Progenitor cell of endocrine pancreas (in vitro differentiated cells): ENCODE results near the gene KCNJ3. TPM values are rescaled to one million over a fixed set of nuclear protein-coding genes. Genes with fewer than 3 reads are reported as not detected.

Source experiments
- DNase-seq: peaks from one replicate; pipeline ENCODE4 v3.0.0; 2021; ENCODE audit warnings: low spot score; ENCODE audit not compliant: unreplicated experiment
- H3K27ac Mint-ChIP-seq: 2 replicates; pipeline ENCODE4 v1.8.0; 2021; ENCODE audit warnings: mild to moderate bottlenecking, moderate library complexity, mixed read lengths
- H3K27me3 Mint-ChIP-seq: 2 replicates; pipeline ENCODE4 v1.8.0; 2021; ENCODE audit warnings: mixed read lengths
- H3K36me3 Mint-ChIP-seq: 2 replicates; pipeline ENCODE4 v1.8.0; 2022; ENCODE audit warnings: mixed read lengths; ENCODE audit not compliant: insufficient read depth
- H3K4me1 Mint-ChIP-seq: 2 replicates; pipeline ENCODE4 v1.8.0; 2021; ENCODE audit warnings: low read depth, mixed read lengths
- H3K4me3 Mint-ChIP-seq: 2 replicates; pipeline ENCODE4 v1.8.0; 2021; ENCODE audit warnings: low read depth, mild to moderate bottlenecking, moderate library complexity, mixed read lengths
- H3K9me3 Mint-ChIP-seq: 2 replicates; pipeline ENCODE4 v1.8.0; 2021; ENCODE audit warnings: low read depth, mixed read lengths
- total RNA-seq: library from RNA; stranded (reverse); gene quantifications from 2 replicates; pipeline ENCODE4 v1.2.1, GENCODE V29; 2021
- TF ChIP-seq, protein P1 (sequence below): fragments of 200-600 bp; sonication (generic); IDR thresholded peaks from one replicate; pipeline ENCODE4 v1.5.0; 2021; ENCODE audit warnings: antibody characterized with exemption, mild to moderate bottlenecking; ENCODE audit not compliant: unreplicated experiment

Gene KCNJ3
- total RNA-seq, 1 donor from 2014 or later: 9.6 TPM

DNA sequence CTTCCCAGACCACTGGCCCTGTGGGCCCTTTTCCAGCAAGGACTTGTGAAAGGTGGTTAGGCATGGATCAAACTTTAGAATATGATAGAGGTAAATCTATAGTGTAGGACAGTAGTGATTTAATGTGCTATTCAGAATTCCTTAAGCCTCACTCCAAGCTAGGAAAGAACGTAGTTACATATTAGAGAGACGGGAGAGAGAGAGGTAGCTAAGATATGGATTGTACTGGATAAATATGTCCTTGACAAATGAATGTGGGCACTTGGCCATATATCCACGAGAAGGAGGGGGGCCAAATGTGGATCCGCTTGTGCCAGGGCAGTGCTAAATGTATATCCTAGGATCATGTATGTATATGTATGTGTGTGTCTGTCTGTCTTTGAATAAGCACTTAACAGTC lies 6.5 kb downstream of the KCNJ3 start:
- H3K4me1 Mint-ChIP-seq: peaks cover 23% of the 10 kb centered on the region
- H3K36me3 Mint-ChIP-seq: no peaks in the 10 kb centered on the region
- H3K27ac Mint-ChIP-seq: no peak overlapping the region
- no peaks in the 10 kb centered on the region for H3K27me3 Mint-ChIP-seq
- H3K4me3 Mint-ChIP-seq: no peak overlapping the region
- TF ChIP-seq, protein P1, sequence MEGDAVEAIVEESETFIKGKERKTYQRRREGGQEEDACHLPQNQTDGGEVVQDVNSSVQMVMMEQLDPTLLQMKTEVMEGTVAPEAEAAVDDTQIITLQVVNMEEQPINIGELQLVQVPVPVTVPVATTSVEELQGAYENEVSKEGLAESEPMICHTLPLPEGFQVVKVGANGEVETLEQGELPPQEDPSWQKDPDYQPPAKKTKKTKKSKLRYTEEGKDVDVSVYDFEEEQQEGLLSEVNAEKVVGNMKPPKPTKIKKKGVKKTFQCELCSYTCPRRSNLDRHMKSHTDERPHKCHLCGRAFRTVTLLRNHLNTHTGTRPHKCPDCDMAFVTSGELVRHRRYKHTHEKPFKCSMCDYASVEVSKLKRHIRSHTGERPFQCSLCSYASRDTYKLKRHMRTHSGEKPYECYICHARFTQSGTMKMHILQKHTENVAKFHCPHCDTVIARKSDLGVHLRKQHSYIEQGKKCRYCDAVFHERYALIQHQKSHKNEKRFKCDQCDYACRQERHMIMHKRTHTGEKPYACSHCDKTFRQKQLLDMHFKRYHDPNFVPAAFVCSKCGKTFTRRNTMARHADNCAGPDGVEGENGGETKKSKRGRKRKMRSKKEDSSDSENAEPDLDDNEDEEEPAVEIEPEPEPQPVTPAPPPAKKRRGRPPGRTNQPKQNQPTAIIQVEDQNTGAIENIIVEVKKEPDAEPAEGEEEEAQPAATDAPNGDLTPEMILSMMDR: no peak
- H3K9me3 Mint-ChIP-seq: no peaks in the 10 kb centered on the region
- no peak for DNase-seq

DNA sequence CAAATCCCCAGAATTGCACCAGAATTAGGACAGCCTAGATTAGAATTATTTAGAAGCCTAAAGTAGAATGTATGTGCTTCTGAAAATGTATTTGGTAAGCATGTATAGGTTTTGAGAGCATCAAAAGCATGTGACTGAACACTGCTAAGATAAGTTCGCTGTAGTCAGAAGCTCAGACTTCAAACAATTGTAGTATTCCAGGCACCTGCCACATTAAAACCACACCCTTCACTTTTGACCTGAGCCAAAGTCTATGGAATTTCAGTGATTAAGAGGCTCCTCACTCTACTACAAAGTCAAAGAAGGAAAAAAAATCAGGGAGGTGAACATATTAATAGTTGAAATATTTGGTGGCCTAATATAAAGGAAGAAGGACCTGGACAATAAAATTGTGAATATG lies 8.2 kb downstream of the KCNJ3 start:
- Mint-ChIP-seq H3K27me3 (no peaks in the 10 kb centered on the region), H3K4me1 (peaks cover 15% of the 10 kb centered on the region), H3K9me3 (no peaks in the 10 kb centered on the region), H3K4me3 (no peak overlapping the region), H3K27ac (no peak overlapping the region), H3K36me3 (no peaks in the 10 kb centered on the region)
- no peak for DNase-seq
- TF ChIP-seq, protein P1: no peak

DNA sequence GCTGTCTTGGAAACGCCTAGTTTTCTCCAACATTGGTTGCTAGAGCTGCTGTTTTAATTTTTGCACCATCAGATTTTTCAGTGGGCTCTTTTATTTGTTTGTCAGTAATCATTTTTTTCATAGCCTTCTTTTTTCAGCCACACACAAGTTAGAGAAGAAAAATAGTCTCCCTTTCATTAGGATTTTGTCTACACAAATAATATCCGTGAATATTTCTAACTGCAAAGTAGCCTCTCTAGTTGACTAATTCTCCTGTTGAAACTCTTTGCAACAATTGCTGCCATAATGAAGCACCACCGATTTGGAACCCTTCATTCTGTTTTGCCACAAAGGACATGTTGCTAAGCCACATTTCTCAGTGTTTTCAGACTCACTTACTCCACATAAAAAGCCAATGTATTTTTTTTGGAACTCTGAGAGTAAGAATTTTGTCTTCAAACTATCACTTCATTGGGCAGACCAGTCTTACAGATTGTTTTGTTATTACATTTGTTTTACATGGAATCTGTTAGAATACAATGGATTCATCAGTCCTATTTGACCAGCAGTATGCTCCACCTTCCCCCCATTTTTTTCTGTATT lies 9.6 kb downstream of the KCNJ3 start:
- Mint-ChIP-seq H3K36me3 (peaks cover 1% of the 10 kb centered on the region), H3K27me3 (no peaks in the 10 kb centered on the region), H3K4me1 (peaks cover 11% of the 10 kb centered on the region), H3K9me3 (no peaks in the 10 kb centered on the region), H3K4me3 (no peak overlapping the region), H3K27ac (no peak overlapping the region)
- no peak for DNase-seq
- TF ChIP-seq, protein P1: no peak

DNA sequence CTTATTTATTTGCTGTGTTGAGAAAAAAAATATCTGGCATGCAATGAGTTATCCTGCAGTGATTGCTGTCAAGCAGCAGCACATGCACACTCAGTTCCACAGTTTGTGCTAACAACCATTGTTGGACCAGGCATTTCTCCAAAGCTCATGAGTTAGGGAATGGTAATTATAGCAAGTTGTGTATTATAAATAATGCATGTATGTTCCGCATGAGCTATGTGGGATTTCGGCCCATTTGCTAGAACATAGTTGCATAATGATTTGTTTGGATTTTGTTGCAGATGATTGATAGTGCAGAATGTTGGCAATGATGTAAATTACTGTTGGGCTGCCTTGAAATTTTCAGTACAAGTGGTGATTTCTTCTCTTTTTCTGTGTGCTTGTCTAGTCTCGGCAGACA lies 10.7 kb downstream of the KCNJ3 start:
- peaks cover 15% of the 10 kb centered on the region for H3K4me1 Mint-ChIP-seq
- no peaks in the 10 kb centered on the region for H3K27me3 Mint-ChIP-seq
- TF ChIP-seq, protein P1: no peak
- DNase-seq: no peak
- H3K9me3 Mint-ChIP-seq: no peaks in the 10 kb centered on the region
- no peak overlapping the region for H3K4me3 Mint-ChIP-seq
- peaks cover 1% of the 10 kb centered on the region for H3K36me3 Mint-ChIP-seq
- H3K27ac Mint-ChIP-seq: no peak overlapping the region

DNA sequence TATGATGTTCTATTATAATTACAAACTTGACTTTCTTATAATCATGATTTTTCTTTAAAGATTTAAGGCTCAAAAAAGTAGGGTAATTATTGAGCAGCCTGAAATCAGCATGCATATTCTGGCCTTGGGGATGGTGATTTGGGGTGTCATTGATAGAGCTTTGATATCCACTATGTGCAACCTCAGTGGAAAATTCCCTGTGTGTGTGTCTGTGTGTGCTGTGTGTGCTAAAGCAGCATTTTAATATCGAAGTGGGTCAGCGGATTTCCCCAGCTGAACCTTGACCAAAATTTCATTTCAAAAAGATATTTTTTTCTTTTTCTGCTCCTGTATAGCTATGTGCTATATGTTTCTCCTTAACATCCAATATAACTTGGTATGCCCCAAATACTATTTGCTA lies 11.6 kb downstream of the KCNJ3 start:
- Mint-ChIP-seq H3K27ac (no peak overlapping the region), H3K36me3 (peaks cover 1% of the 10 kb centered on the region), H3K9me3 (no peaks in the 10 kb centered on the region), H3K27me3 (no peaks in the 10 kb centered on the region), H3K4me1 (peaks cover 15% of the 10 kb centered on the region), H3K4me3 (no peak overlapping the region)
- TF ChIP-seq, protein P1: no peak
- no peak for DNase-seq
